A172 (cell line): Measurements from ENCODE around the gene PSMC3. TPM values are rescaled to one million over a fixed set of nuclear protein-coding genes. Genes with fewer than 3 reads are reported as not detected.

ENCODE experiments used
- DNase-seq: peaks from one replicate; pipeline ENCODE4 v3.0.0-alpha.2; 2015; ENCODE audit warnings: low spot score
- total RNA-seq: library from RNA; depleted of rRNA; stranded (reverse); fragments of >200 nt; shearing (Covaris generic); gene quantifications from 2 replicates; pipeline ENCODE4 v1.2.3, GENCODE V29; 2014

The PSMC3 gene
- total RNA-seq, 1 experiment from 2014 or later = 665 TPM

- no peak for DNase-seq
Observed at GRCh38 chr11:47413908-47414684, 12.1 kb downstream of the PSMC3 start.

- no peak for DNase-seq
Observed at GRCh38 chr11:47413351-47413750, 12.9 kb downstream of the PSMC3 start.

- no peak for DNase-seq
Observed at GRCh38 chr11:47411884-47412746, 14.1 kb downstream of the PSMC3 start.

GRCh38 chr11:47410370-47411264 is 15.6 kb downstream of the PSMC3 start:
- DNase-seq = no peak

- DNase-seq = no peak
Observed at GRCh38 chr11:47409440-47410369, 16.5 kb downstream of the PSMC3 start.

GRCh38 chr11:47408598-47409439 is 17.4 kb downstream of the PSMC3 start:
- peak; percentile 81 for DNase-seq

GRCh38 chr11:47407746-47408590 is 18.3 kb downstream of the PSMC3 start, which contains the start of gene SLC39A13:
Gene SLC39A13, plus strand, starts transcription at chr11:47408590. Its CDS starts 1,505 bp downstream, at chr11:47410095.
- DNase-seq = peak; percentile 92

- no peak for DNase-seq
Observed at GRCh38 chr11:47406896-47407745, 19.1 kb downstream of the PSMC3 start.

GRCh38 chr11:47403571-47403970 is 22.7 kb downstream of the PSMC3 start:
- no peak for DNase-seq

- no peak for DNase-seq
Observed at GRCh38 chr11:47403135-47403534, 23.1 kb downstream of the PSMC3 start.

- DNase-seq = no peak
Observed at GRCh38 chr11:47400768-47401279, 25.4 kb downstream of the PSMC3 start.

- DNase-seq = no peak
Observed at GRCh38 chr11:47399860-47400767, 26.1 kb downstream of the PSMC3 start.

- no peak for DNase-seq
Observed at GRCh38 chr11:47398551-47398950, 27.7 kb downstream of the PSMC3 start.

- DNase-seq = no peak
Observed at GRCh38 chr11:47398011-47398410, 28.2 kb downstream of the PSMC3 start.

- no peak for DNase-seq
Observed at GRCh38 chr11:47396049-47396320, 30.3 kb downstream of the PSMC3 start.

- no peak for DNase-seq
Observed at GRCh38 chr11:47395223-47396048, 30.8 kb downstream of the PSMC3 start.
